ENCODE measurements around the gene MAP3K5.

Gene MAP3K5

GRCh38 chr6:136533487-136533886 lies 258.8 kb downstream of the MAP3K5 start:
- no peaks in the 10 kb centered on the region for H3K4me1 ChIP-seq (ENCODE audit: control insufficient read depth in 1 of 2, insufficient read depth in 2 of 2, low read length in 2 of 2)
- peaks cover 3% of the 10 kb centered on the region for H3K79me2 ChIP-seq (ENCODE audit: control insufficient read depth, insufficient read depth, low read length, poor library complexity)
- no peak overlapping the region for H3K4me2 ChIP-seq (ENCODE audit: low read length)
- H3K27ac ChIP-seq (ENCODE audit: low read depth, low read length), result no peak overlapping the region
- no peak overlapping the region for H2AK5ac ChIP-seq (ENCODE audit: low read length)
- no peaks in the 10 kb centered on the region for H3K9me3 ChIP-seq (ENCODE audit: insufficient read depth, low read depth, low read length)
- no peak overlapping the region for H3K4ac ChIP-seq (ENCODE audit: low read depth, low read length)
- no peaks in the 10 kb centered on the region for H3K79me1 ChIP-seq (ENCODE audit: low read length)
- H2BK12ac ChIP-seq (ENCODE audit: low read length), result no peak overlapping the region
- H2AFZ ChIP-seq (ENCODE audit: insufficient read depth, low read length, poor library complexity), result no peak overlapping the region
- no peak overlapping the region for H4K91ac ChIP-seq (ENCODE audit: low read depth, low read length)
- H3K23ac ChIP-seq (ENCODE audit: low read length), result no peak overlapping the region
- H3K14ac ChIP-seq (ENCODE audit: low read length), result no peak overlapping the region
- no peak overlapping the region for H2BK120ac ChIP-seq (ENCODE audit: insufficient read depth, low read length, poor library complexity)
- no peak overlapping the region for H3K9ac ChIP-seq (ENCODE audit: low read length)
- no peak overlapping the region for H3K18ac ChIP-seq (ENCODE audit: low read length)
- H2BK5ac ChIP-seq (ENCODE audit: low read depth, low read length, poor library complexity), result no peak overlapping the region
- H3K27me3 ChIP-seq (ENCODE audit: insufficient read depth, low read length), result no peaks in the 10 kb centered on the region
- DNase-seq, result no peak
- H4K8ac ChIP-seq (ENCODE audit: low read depth, low read length), result no peak overlapping the region
- no peak overlapping the region for H4K12ac ChIP-seq (ENCODE audit: low read depth, low read length)
- H3K4me3 ChIP-seq (ENCODE audit: low read depth, low read length), result no peak overlapping the region
- WGBS (ENCODE audit: extremely low coverage, insufficient coverage, insufficient read length), result no CpG with 5 or more reads among the region's 5 CpGs
- peaks cover 0 to 2% of the 10 kb centered on the region in 2 experiments for H3K36me3 ChIP-seq (ENCODE audit: control insufficient read depth in 1 of 2, insufficient read depth in 2 of 2, low read length in 2 of 2)

DNA sequence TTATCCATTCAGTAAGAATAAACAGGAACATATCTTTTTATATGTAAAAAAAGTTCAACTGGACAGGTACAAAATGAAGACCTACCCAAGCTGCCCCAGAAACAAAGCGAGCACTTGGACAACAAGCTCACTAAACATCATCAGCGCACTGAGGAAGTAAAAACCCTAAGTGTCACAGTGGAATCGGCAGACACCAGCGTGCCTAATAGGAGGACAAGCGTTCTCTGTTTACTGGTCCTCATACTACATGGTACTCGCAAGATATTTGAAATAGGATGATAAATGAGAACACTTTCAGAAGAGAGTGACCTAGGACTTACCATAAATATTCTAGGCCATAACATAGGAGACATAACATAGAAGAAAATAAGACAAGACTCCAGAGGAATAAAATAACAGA lies 260.2 kb downstream of the MAP3K5 start:
- H2BK12ac ChIP-seq (ENCODE audit: low read length), result no peak overlapping the region
- no peaks in the 10 kb centered on the region for H3K27me3 ChIP-seq (ENCODE audit: insufficient read depth, low read length)
- no peak overlapping the region for H3K4me2 ChIP-seq (ENCODE audit: low read length)
- no CpG with 5 or more reads among the region's 6 CpGs for WGBS (ENCODE audit: extremely low coverage, insufficient coverage, insufficient read length)
- no peak overlapping the region for H2AK5ac ChIP-seq (ENCODE audit: low read length)
- H3K4me1 ChIP-seq (ENCODE audit: control insufficient read depth in 1 of 2, insufficient read depth in 2 of 2, low read length in 2 of 2), result no peaks in the 10 kb centered on the region
- no peak overlapping the region for H2BK5ac ChIP-seq (ENCODE audit: low read depth, low read length, poor library complexity)
- H3K27ac ChIP-seq (ENCODE audit: low read depth, low read length), result no peak overlapping the region
- no peak overlapping the region for H3K9ac ChIP-seq (ENCODE audit: low read length)
- no peak overlapping the region for H3K14ac ChIP-seq (ENCODE audit: low read length)
- no peak overlapping the region for H3K18ac ChIP-seq (ENCODE audit: low read length)
- H3K79me2 ChIP-seq (ENCODE audit: control insufficient read depth, insufficient read depth, low read length, poor library complexity), result peaks cover 2% of the 10 kb centered on the region
- H3K79me1 ChIP-seq (ENCODE audit: low read length), result no peaks in the 10 kb centered on the region
- no peak overlapping the region for H2BK120ac ChIP-seq (ENCODE audit: insufficient read depth, low read length, poor library complexity)
- no peak overlapping the region for H4K12ac ChIP-seq (ENCODE audit: low read depth, low read length)
- H4K91ac ChIP-seq (ENCODE audit: low read depth, low read length), result no peak overlapping the region
- H4K8ac ChIP-seq (ENCODE audit: low read depth, low read length), result no peak overlapping the region
- no peak overlapping the region for H3K4me3 ChIP-seq (ENCODE audit: low read depth, low read length)
- no peaks in the 10 kb centered on the region for H3K36me3 ChIP-seq (ENCODE audit: control insufficient read depth in 1 of 2, insufficient read depth in 2 of 2, low read length in 2 of 2)
- H2AFZ ChIP-seq (ENCODE audit: insufficient read depth, low read length, poor library complexity), result no peak overlapping the region
- H3K9me3 ChIP-seq (ENCODE audit: insufficient read depth, low read depth, low read length), result no peaks in the 10 kb centered on the region
- H3K4ac ChIP-seq (ENCODE audit: low read depth, low read length), result no peak overlapping the region
- no peak for DNase-seq
- no peak overlapping the region for H3K23ac ChIP-seq (ENCODE audit: low read length)

DNA sequence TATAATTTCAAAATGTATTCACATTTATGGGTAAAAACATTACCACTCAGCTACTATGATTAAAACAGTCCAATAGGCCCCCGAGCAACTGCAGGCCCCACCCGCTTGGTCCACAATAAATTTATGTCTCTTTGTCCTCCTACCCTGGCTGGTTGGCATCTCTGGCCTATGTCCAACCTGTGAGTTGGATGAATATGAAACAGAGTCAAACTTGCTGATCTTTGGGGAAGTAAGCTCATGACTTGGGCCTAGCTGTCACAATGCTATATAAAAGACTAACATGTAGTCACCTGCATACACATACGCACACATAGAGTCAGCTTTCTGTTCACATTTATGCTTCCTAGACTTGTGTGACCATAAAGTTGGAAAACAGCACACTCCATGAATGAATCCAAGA lies 262.6 kb downstream of the MAP3K5 start:
- H2BK5ac ChIP-seq (ENCODE audit: low read depth, low read length, poor library complexity), result no peak overlapping the region
- no peak overlapping the region for H4K8ac ChIP-seq (ENCODE audit: low read depth, low read length)
- no peak overlapping the region for H3K18ac ChIP-seq (ENCODE audit: low read length)
- H4K12ac ChIP-seq (ENCODE audit: low read depth, low read length), result no peak overlapping the region
- H2BK12ac ChIP-seq (ENCODE audit: low read length), result no peak overlapping the region
- no peak overlapping the region for H3K4ac ChIP-seq (ENCODE audit: low read depth, low read length)
- no peak overlapping the region for H3K23ac ChIP-seq (ENCODE audit: low read length)
- no peak overlapping the region for H2BK120ac ChIP-seq (ENCODE audit: insufficient read depth, low read length, poor library complexity)
- no peak overlapping the region for H2AK5ac ChIP-seq (ENCODE audit: low read length)
- peaks cover 2% of the 10 kb centered on the region for H3K79me2 ChIP-seq (ENCODE audit: control insufficient read depth, insufficient read depth, low read length, poor library complexity)
- no peaks in the 10 kb centered on the region for H3K79me1 ChIP-seq (ENCODE audit: low read length)
- no peaks in the 10 kb centered on the region for H3K36me3 ChIP-seq (ENCODE audit: control insufficient read depth in 1 of 2, insufficient read depth in 2 of 2, low read length in 2 of 2)
- no peak overlapping the region for H3K27ac ChIP-seq (ENCODE audit: low read depth, low read length)
- no peak overlapping the region for H2AFZ ChIP-seq (ENCODE audit: insufficient read depth, low read length, poor library complexity)
- H3K4me1 ChIP-seq (ENCODE audit: control insufficient read depth in 1 of 2, insufficient read depth in 2 of 2, low read length in 2 of 2), result peaks cover 0 to 12% of the 10 kb centered on the region in 2 experiments
- H3K14ac ChIP-seq (ENCODE audit: low read length), result no peak overlapping the region
- no peak overlapping the region for H3K9ac ChIP-seq (ENCODE audit: low read length)
- H3K27me3 ChIP-seq (ENCODE audit: insufficient read depth, low read length), result no peaks in the 10 kb centered on the region
- WGBS (ENCODE audit: extremely low coverage, insufficient coverage, insufficient read length), result no CpG with 5 or more reads among the region's 3 CpGs
- no peak overlapping the region for H3K4me2 ChIP-seq (ENCODE audit: low read length)
- H3K9me3 ChIP-seq (ENCODE audit: insufficient read depth, low read depth, low read length), result no peaks in the 10 kb centered on the region
- no peak for DNase-seq
- no peak overlapping the region for H4K91ac ChIP-seq (ENCODE audit: low read depth, low read length)
- no peak overlapping the region for H3K4me3 ChIP-seq (ENCODE audit: low read depth, low read length)

- no peak overlapping the region for H3K4me2 ChIP-seq (ENCODE audit: low read length)
- no peak overlapping the region for H4K8ac ChIP-seq (ENCODE audit: low read depth, low read length)
- H2AK5ac ChIP-seq (ENCODE audit: low read length), result no peak overlapping the region
- no peak overlapping the region for H3K4ac ChIP-seq (ENCODE audit: low read depth, low read length)
- H3K9me3 ChIP-seq (ENCODE audit: insufficient read depth, low read depth, low read length), result no peaks in the 10 kb centered on the region
- H3K79me2 ChIP-seq (ENCODE audit: control insufficient read depth, insufficient read depth, low read length, poor library complexity), result peaks cover under 1% of the 10 kb centered on the region
- no peak overlapping the region for H4K12ac ChIP-seq (ENCODE audit: low read depth, low read length)
- no peak for DNase-seq
- H3K4me3 ChIP-seq (ENCODE audit: low read depth, low read length), result no peak overlapping the region
- H3K36me3 ChIP-seq (ENCODE audit: control insufficient read depth in 1 of 2, insufficient read depth in 2 of 2, low read length in 2 of 2), result no peaks in the 10 kb centered on the region
- H3K79me1 ChIP-seq (ENCODE audit: low read length), result no peaks in the 10 kb centered on the region
- H2AFZ ChIP-seq (ENCODE audit: insufficient read depth, low read length, poor library complexity), result no peak overlapping the region
- H4K91ac ChIP-seq (ENCODE audit: low read depth, low read length), result no peak overlapping the region
- no CpG with 5 or more reads among the region's 1 CpG for WGBS (ENCODE audit: extremely low coverage, insufficient coverage, insufficient read length)
- no peak overlapping the region for H3K18ac ChIP-seq (ENCODE audit: low read length)
- no peak overlapping the region for H2BK5ac ChIP-seq (ENCODE audit: low read depth, low read length, poor library complexity)
- peaks cover 0 to 12% of the 10 kb centered on the region in 2 experiments for H3K4me1 ChIP-seq (ENCODE audit: control insufficient read depth in 1 of 2, insufficient read depth in 2 of 2, low read length in 2 of 2)
- no peak overlapping the region for H2BK12ac ChIP-seq (ENCODE audit: low read length)
- no peaks in the 10 kb centered on the region for H3K27me3 ChIP-seq (ENCODE audit: insufficient read depth, low read length)
- H2BK120ac ChIP-seq (ENCODE audit: insufficient read depth, low read length, poor library complexity), result no peak overlapping the region
- H3K23ac ChIP-seq (ENCODE audit: low read length), result no peak overlapping the region
- H3K14ac ChIP-seq (ENCODE audit: low read length), result no peak overlapping the region
- no peak overlapping the region for H3K9ac ChIP-seq (ENCODE audit: low read length)
- no peak overlapping the region for H3K27ac ChIP-seq (ENCODE audit: low read depth, low read length)
Measured at GRCh38 chr6:136528477-136528876, 263.8 kb downstream of the MAP3K5 start.

All from trophoblast cell (in vitro differentiated cells and primary cell).